GM12892 (cell line): ENCODE results near the gene TOM1L2.

ENCODE experiments used
- DNase-seq: peaks from one replicate; pipeline ENCODE4 v3.0.0; 2011; ENCODE audit not compliant: insufficient read length
- FAIRE-seq: peaks from 2 replicates; lab custom pipeline; 2011; peaks lifted over from hg19 to GRCh38; lab: Jason Lieb, UNC
- POLR2A ChIP-seq: IDR thresholded peaks from 2 replicates; pipeline ENCODE4 v1.6.1; 2011; ENCODE audit warnings: low read depth, low read length, control low read depth
- POLR2AphosphoS5 ChIP-seq: IDR thresholded peaks from 2 replicates; pipeline ENCODE4 v1.6.1; 2011; ENCODE audit warnings: low read depth, low read length, control low read depth
- TAF1 ChIP-seq: IDR thresholded peaks from 2 replicates; pipeline ENCODE4 v1.6.1; 2011; ENCODE audit warnings: low read depth, mild to moderate bottlenecking, control low read depth, low read length, borderline replicate concordance

Gene TOM1L2

GRCh38 chr17:17826942-17827785 lies 145.0 kb downstream of the TOM1L2 start:
- DNase-seq (no peak), FAIRE-seq (no peak)
- TF ChIP-seq TAF1 (no peak), POLR2A (no peak), POLR2AphosphoS5 (no peak)

- TF ChIP-seq TAF1 = no peak
- no peak for TF ChIP-seq POLR2A
- no peak for TF ChIP-seq POLR2AphosphoS5
- FAIRE-seq = no peak
- DNase-seq = no peak
These were observed 145.9 kb downstream of the TOM1L2 start for GRCh38 chr17:17826342-17826713.

- FAIRE-seq = peak; percentile 46
- no peak for DNase-seq
- TF ChIP-seq POLR2A = no peak
- no peak for TF ChIP-seq POLR2AphosphoS5
- no peak for TF ChIP-seq TAF1
These were observed 147.2 kb downstream of the TOM1L2 start for GRCh38 chr17:17824783-17825614.

GRCh38 chr17:17824119-17824782 lies 147.9 kb downstream of the TOM1L2 start:
- no peak for FAIRE-seq
- TF ChIP-seq TAF1 (no peak), POLR2AphosphoS5 (no peak), POLR2A (no peak)
- no peak for DNase-seq

GRCh38 chr17:17823433-17824118 lies 148.6 kb downstream of the TOM1L2 start:
- FAIRE-seq (peak; percentile 71), DNase-seq (peak; percentile 100)
- TF ChIP-seq POLR2AphosphoS5 = no peak
- no peak for TF ChIP-seq TAF1
- TF ChIP-seq POLR2A = peak; percentile 35; the same call in 1 of the 2 replicates

GRCh38 chr17:17822616-17823015 lies 149.6 kb downstream of the TOM1L2 start:
- TF ChIP-seq POLR2AphosphoS5 (no peak; the same call in 1 of the 2 replicates), TAF1 (no peak), POLR2A (no peak)
- no peak for DNase-seq
- FAIRE-seq = no peak

GRCh38 chr17:17822189-17822588 lies 150.0 kb downstream of the TOM1L2 start:
- no peak for TF ChIP-seq POLR2AphosphoS5
- FAIRE-seq (no peak), DNase-seq (no peak)

GRCh38 chr17:17820463-17821158 lies 151.6 kb downstream of the TOM1L2 start:
- FAIRE-seq (peak; percentile 48), DNase-seq (no peak)
- TF ChIP-seq POLR2AphosphoS5 (no peak), TAF1 (no peak), POLR2A (no peak)

GRCh38 chr17:17820046-17820445 lies 152.2 kb downstream of the TOM1L2 start:
- TF ChIP-seq POLR2A (no peak), TAF1 (no peak), POLR2AphosphoS5 (no peak)
- FAIRE-seq = no peak
- no peak for DNase-seq

GRCh38 chr17:17819561-17819995 lies 152.6 kb downstream of the TOM1L2 start:
- peak; percentile 99 for FAIRE-seq
- no peak; the same call in 1 of the 2 replicates for TF ChIP-seq POLR2A
- TF ChIP-seq POLR2AphosphoS5 = no peak
- no peak for TF ChIP-seq TAF1

More at GRCh38 chr17:17819561-17819995, 152.6 kb downstream of the TOM1L2 start:
- peak; percentile 86 for DNase-seq
